Measurements from ENCODE around the gene C15orf40. TPM values are rescaled to one million over a fixed set of nuclear protein-coding genes. Genes with fewer than 3 reads are reported as not detected.

C15orf40 gene
- total RNA-seq, 4 donors from 2014 or later: 6.9 to 20.5 (median 9.4) TPM

- WGBS, 2 donors (ENCODE audit: low coverage in 1 of 2): 68 to 83% methylated on average over 2 of the region's 2 CpGs
- H3K27ac ChIP-seq: no peak overlapping the region
These were observed 7.0 kb upstream of the C15orf40 start for GRCh38 chr15:83018436-83018835.

GRCh38 chr15:83016906-83017305, 5.5 kb upstream of the C15orf40 start:
- H3K9me3 ChIP-seq: no peaks in the 10 kb centered on the region
- TF ChIP-seq POLR2A (IDR thresholded peaks at IDR 0.05): no peak
- TF ChIP-seq CTCF (IDR thresholded peaks at IDR 0.05): no peak
- TF ChIP-seq EP300 (IDR thresholded peaks at IDR 0.05): no peak
- TF ChIP-seq POLR2AphosphoS5 (IDR thresholded peaks at IDR 0.05): no peak
- H3K4me1 ChIP-seq: peaks cover 0 to 16% (median 5%) of the 10 kb centered on the region in 3 donors
- ATAC-seq: no peak
- no peaks in the 10 kb centered on the region for H3K27me3 ChIP-seq
- peaks cover 0 to 60% of the 10 kb centered on the region in 2 donors for H3K36me3 ChIP-seq
- H3K27ac ChIP-seq: no peak overlapping the region
- H3K4me3 ChIP-seq: no peak overlapping the region
- 70 to 88% methylated on average over 5 of the region's 5 CpGs for WGBS, 2 donors (ENCODE audit: low coverage in 1 of 2)

More at GRCh38 chr15:83018436-83018835, 7.0 kb upstream of the C15orf40 start:
- TF ChIP-seq CTCF (IDR thresholded peaks at IDR 0.05): no peak
- TF ChIP-seq EP300 (IDR thresholded peaks at IDR 0.05): no peak
- no peak for TF ChIP-seq POLR2A (IDR thresholded peaks at IDR 0.05)
- TF ChIP-seq POLR2AphosphoS5 (IDR thresholded peaks at IDR 0.05): no peak
- ATAC-seq: no peak
- Histone ChIP-seq H3K36me3 (peaks cover 0 to 63% of the 10 kb centered on the region in 2 donors), H3K4me3 (no peak overlapping the region), H3K4me1 (peaks cover 0 to under 1% (median 0%) of the 10 kb centered on the region in 3 donors), H3K9me3 (no peaks in the 10 kb centered on the region), H3K27me3 (no peaks in the 10 kb centered on the region)

- 71 to 85% methylated on average over 3 to 4 of the region's 4 CpGs for WGBS, 2 donors (ENCODE audit: low coverage in 1 of 2)
- no peak for TF ChIP-seq EP300 (IDR thresholded peaks at IDR 0.05)
- no peak for TF ChIP-seq POLR2A (IDR thresholded peaks at IDR 0.05)
- TF ChIP-seq POLR2AphosphoS5 (IDR thresholded peaks at IDR 0.05): no peak
- no peak for TF ChIP-seq CTCF (IDR thresholded peaks at IDR 0.05)
- no peaks in the 10 kb centered on the region for H3K27me3 ChIP-seq
- H3K36me3 ChIP-seq: peaks cover 0 to 49% of the 10 kb centered on the region in 2 donors
- H3K4me3 ChIP-seq: no peak overlapping the region
- H3K27ac ChIP-seq: no peak overlapping the region
- H3K9me3 ChIP-seq: no peaks in the 10 kb centered on the region
- peaks cover 1 to 24% (median 9%) of the 10 kb centered on the region in 3 donors for H3K4me1 ChIP-seq
- no peak for ATAC-seq
These were observed 3.9 kb upstream of the C15orf40 start for GRCh38 chr15:83015361-83015760.

- Histone ChIP-seq H3K36me3 (peaks cover 0 to 44% of the 10 kb centered on the region in 2 donors), H3K9me3 (no peaks in the 10 kb centered on the region), H3K27ac (no peak overlapping the region), H3K4me1 (peaks cover 5 to 35% (median 15%) of the 10 kb centered on the region in 3 donors), H3K27me3 (no peaks in the 10 kb centered on the region), H3K4me3 (no peak overlapping the region)
- ATAC-seq: no peak
- 50 to 83% methylated on average over 2 to 5 of the region's 5 CpGs for WGBS, 2 donors (ENCODE audit: low coverage in 1 of 2)
- no peak for TF ChIP-seq CTCF (IDR thresholded peaks at IDR 0.05)
These were observed 2.8 kb upstream of the C15orf40 start for GRCh38 chr15:83014205-83014653.

GRCh38 chr15:83012636-83013035, 1.2 kb upstream of the C15orf40 start:
- WGBS, 2 donors (ENCODE audit: low coverage in 1 of 2): 96% methylated on average over 5 to 6 of the region's 6 CpGs
- Histone ChIP-seq H3K9me3 (no peaks in the 10 kb centered on the region), H3K27me3 (no peaks in the 10 kb centered on the region), H3K36me3 (peaks cover 0 to 43% of the 10 kb centered on the region in 2 donors), H3K27ac (no peak overlapping the region), H3K4me1 (peaks cover 5 to 35% (median 15%) of the 10 kb centered on the region in 3 donors), H3K4me3 (no peak overlapping the region)
- no peak for ATAC-seq
- TF ChIP-seq POLR2AphosphoS5 (IDR thresholded peaks at IDR 0.05): no peak
- no peak for TF ChIP-seq POLR2A (IDR thresholded peaks at IDR 0.05)
- TF ChIP-seq EP300 (IDR thresholded peaks at IDR 0.05): no peak
- TF ChIP-seq CTCF (IDR thresholded peaks at IDR 0.05): no peak

All from gastroesophageal sphincter (tissue), 4 donors.